ENCODE measurements around the gene TBC1D5. TPM values are rescaled to one million over a fixed set of nuclear protein-coding genes. Genes with fewer than 3 reads are reported as not detected.

The TBC1D5 gene
- polyA plus RNA-seq, 1 experiment: 44.6 TPM

- H3K27ac ChIP-seq (ENCODE audit: low read depth, low read length): no peak overlapping the region
- no peaks in the 10 kb centered on the region for H3K27me3 ChIP-seq (ENCODE audit: control insufficient read depth, insufficient read depth, low read length)
- POLR2A ChIA-PET: no interaction called here
- no peak for DNase-seq (ENCODE audit: low read depth, low spot score)
- H3K4me3 ChIP-seq (ENCODE audit: low read depth, low read length): no peak overlapping the region
- no peak for TF ChIP-seq CTCF (IDR thresholded peaks at IDR 0.05; ENCODE audit: low read depth, low read length)
- CTCF ChIA-PET: no interaction called here
- no peaks in the 10 kb centered on the region for H3K9me3 ChIP-seq (ENCODE audit: control insufficient read depth, insufficient read depth, low read length)
Observed at GRCh38 chr3:17162116-17162515, 580.3 kb downstream of the TBC1D5 start.

- Histone ChIP-seq H3K27ac (ENCODE audit: low read depth, low read length) (no peak overlapping the region), H3K4me3 (ENCODE audit: low read depth, low read length) (no peak overlapping the region), H3K9me3 (ENCODE audit: control insufficient read depth, insufficient read depth, low read length) (no peaks in the 10 kb centered on the region; the same call in 1 of the 2 replicates), H3K27me3 (ENCODE audit: control insufficient read depth, insufficient read depth, low read length) (no peaks in the 10 kb centered on the region)
- ChIA-PET CTCF (no interaction called here), POLR2A (no interaction called here)
- TF ChIP-seq CTCF (IDR thresholded peaks at IDR 0.05; ENCODE audit: low read depth, low read length): no peak
- no peak for DNase-seq (ENCODE audit: low read depth, low spot score)
Observed at GRCh38 chr3:17160597-17160996, 581.8 kb downstream of the TBC1D5 start.

DNA sequence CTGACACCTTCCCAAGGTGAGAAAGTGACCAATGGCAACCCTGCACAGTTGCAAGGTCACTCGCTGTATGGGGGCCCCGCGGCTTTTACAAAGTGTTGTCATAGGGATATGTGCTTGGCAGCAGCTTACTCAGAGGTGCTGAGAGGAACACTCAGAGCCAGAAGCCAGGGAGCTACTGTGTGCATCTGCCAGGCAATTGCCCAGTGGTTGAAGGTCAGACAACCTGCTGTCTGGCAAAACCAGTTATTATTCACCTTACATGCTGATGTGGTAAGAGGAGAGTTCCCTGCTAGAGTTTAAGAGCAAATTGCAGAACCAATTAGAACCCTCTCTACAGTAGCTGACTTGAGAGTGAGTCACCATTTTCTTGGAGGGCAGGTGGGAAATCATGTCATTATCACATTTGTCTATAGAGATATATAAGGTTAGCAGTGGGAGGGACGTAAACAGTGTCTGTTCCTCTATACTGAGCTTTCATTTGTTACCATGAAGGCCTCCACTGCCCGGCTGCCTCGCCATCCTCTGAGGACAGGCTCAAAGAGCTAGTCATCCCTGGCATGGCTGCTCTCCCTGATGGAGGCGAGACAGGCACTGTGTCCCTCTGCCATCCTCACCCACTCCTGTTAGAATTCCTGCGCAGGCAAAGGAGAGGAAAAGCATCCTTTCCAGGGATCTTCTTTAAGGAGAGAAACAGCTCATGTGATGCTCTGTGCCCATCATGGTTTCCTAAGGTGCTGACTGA is 583.3 kb downstream of the TBC1D5 start:
- H3K4me3 ChIP-seq (ENCODE audit: low read depth, low read length): no peak overlapping the region
- POLR2A ChIA-PET: interaction anchor here (0.6 kb wide), 1 partner anchor 475 kb away, joined by 3 read pairs; no protein-coding TSS in a partner anchor
- H3K27me3 ChIP-seq (ENCODE audit: control insufficient read depth, insufficient read depth, low read length): no peaks in the 10 kb centered on the region
- DNase-seq (ENCODE audit: low read depth, low spot score): no peak
- H3K27ac ChIP-seq (ENCODE audit: low read depth, low read length): no peak overlapping the region
- H3K9me3 ChIP-seq (ENCODE audit: control insufficient read depth, insufficient read depth, low read length): no peaks in the 10 kb centered on the region; the same call in 1 of the 2 replicates
- CTCF ChIA-PET: no interaction called here
- no peak for TF ChIP-seq CTCF (IDR thresholded peaks at IDR 0.05; ENCODE audit: low read depth, low read length)

- CTCF ChIA-PET: no interaction called here
- Histone ChIP-seq H3K9me3 (ENCODE audit: control insufficient read depth, insufficient read depth, low read length) (no peaks in the 10 kb centered on the region; the same call in none of the 2 replicates), H3K4me3 (ENCODE audit: low read depth, low read length) (no peak overlapping the region), H3K27ac (ENCODE audit: low read depth, low read length) (no peak overlapping the region), H3K27me3 (ENCODE audit: control insufficient read depth, insufficient read depth, low read length) (no peaks in the 10 kb centered on the region)
- POLR2A ChIA-PET: no interaction called here
- no peak for TF ChIP-seq CTCF (IDR thresholded peaks at IDR 0.05; ENCODE audit: low read depth, low read length)
- no peak for DNase-seq (ENCODE audit: low read depth, low spot score)
Observed at GRCh38 chr3:17157713-17158112, 584.7 kb downstream of the TBC1D5 start.

- POLR2A ChIA-PET: no interaction called here
- Histone ChIP-seq H3K27me3 (ENCODE audit: control insufficient read depth, insufficient read depth, low read length) (no peaks in the 10 kb centered on the region), H3K9me3 (ENCODE audit: control insufficient read depth, insufficient read depth, low read length) (no peaks in the 10 kb centered on the region; the same call in none of the 2 replicates), H3K4me3 (ENCODE audit: low read depth, low read length) (no peak overlapping the region), H3K27ac (ENCODE audit: low read depth, low read length) (no peak overlapping the region)
- no peak for TF ChIP-seq CTCF (IDR thresholded peaks at IDR 0.05; ENCODE audit: low read depth, low read length)
- CTCF ChIA-PET: no interaction called here
- no peak for DNase-seq (ENCODE audit: low read depth, low spot score)
Observed at GRCh38 chr3:17156864-17157263, 585.6 kb downstream of the TBC1D5 start.

Measured in AG04450 (cell line).